ENCODE results near the gene VEZF1.
A peak's percentile ranks its signal among the peaks of the same experiment; 100 is the strongest.

Gene VEZF1

DNA sequence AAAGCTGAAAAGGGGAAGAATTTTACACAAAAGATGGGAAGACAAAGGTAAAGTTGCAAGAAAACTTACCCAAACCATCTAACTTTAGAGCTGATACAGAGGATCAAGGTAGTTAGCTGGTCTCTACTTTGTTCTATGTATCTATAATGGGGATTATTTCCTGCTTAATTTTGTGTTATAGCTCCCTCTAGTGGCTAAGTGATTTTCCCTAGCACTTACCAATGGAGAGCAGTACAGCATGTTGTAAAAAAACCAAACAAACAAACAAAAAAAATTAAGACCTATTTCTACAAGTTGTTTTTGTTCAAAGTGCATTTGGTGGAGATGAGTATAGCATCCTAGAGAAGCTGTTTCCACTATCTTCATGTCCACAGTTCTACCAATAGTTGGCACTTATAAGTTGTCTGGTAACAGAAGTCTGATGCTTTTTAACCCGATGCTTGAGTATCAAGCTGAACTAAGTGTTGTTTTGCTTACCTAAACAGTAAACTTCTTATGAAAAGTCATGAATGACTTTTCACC, 11.5 kb upstream of the VEZF1 start:
- peak in 1 of 2 experiments; percentile 53 for DNase-seq (ENCODE audit: low read depth in 2 of 2)

- DNase-seq (ENCODE audit: low read depth in 2 of 2), result no peak
Observed at GRCh38 chr17:57999010-57999495, 11.0 kb upstream of the VEZF1 start.

GRCh38 chr17:57997085-57997809, 9.2 kb upstream of the VEZF1 start:
- no peak for DNase-seq (ENCODE audit: low read depth in 2 of 2)

DNA sequence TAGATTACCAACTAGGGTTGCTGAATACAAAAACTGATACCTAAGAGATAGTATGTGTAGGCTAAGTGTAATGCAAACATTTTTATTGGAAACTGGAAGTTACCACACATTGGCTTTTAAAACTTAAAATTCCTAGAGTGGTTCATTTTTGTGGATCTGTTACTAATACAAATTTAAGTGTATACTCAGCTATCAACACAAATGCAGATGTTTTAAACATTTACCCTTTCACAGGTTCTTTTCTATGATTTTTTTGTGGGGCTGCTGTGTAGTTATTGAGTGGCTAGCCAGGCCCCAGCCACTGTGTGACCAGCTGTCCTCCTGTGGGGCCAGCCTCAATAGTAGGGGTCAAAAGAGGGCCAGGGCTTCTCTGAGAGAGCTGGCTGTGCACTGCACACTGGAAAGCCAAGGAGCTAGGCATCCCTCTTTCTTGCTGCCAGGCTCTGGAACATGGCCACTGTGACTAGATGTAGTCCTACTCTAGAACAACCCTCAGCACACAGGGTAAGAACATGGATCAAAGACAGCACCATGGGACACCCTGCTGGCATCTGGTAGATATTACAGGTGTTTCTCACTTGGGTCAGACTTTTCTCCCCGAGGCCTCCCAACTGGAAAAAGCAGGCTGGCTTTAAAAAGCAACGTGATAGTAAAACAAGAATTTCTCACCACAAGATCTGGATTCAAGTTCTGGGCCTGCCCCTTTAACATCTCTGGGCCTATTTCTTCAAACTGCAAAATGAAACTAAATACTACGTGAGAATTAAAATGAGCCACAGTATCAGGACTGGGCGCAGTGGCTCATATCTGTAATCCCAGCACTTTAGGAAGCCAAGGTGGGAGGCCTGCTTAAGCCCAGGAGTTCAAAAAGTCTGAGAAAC, 7.3 kb upstream of the VEZF1 start:
- peak in 1 of 2 experiments; percentile 51 for DNase-seq (ENCODE audit: low read depth in 2 of 2)

- no peak for DNase-seq (ENCODE audit: low read depth in 2 of 2)
Observed at GRCh38 chr17:57994436-57994835, 6.4 kb upstream of the VEZF1 start.

GRCh38 chr17:57993471-57994365, 5.7 kb upstream of the VEZF1 start:
- DNase-seq (ENCODE audit: low read depth in 2 of 2), result no peak

DNA sequence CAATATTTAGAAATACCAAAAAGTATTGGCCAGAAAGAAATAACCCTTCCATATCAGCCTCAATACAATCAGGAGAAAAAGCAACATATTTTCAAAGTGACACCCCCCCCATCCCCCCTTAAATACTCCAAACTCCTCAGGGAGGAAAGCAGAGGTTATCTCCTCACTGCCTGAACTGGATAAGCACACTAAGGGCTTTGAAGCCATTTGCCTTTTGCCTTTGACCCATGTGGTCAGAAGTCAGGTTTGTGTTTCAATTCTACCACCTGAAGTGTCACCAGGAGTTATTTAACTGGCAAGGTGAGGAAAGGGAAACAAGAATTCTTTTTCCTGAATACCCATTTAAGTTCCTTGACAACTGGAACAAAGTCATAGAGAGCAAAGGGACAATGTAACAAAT, 3.5 kb upstream of the VEZF1 start:
- DNase-seq (ENCODE audit: low read depth in 2 of 2), result no peak

GRCh38 chr17:57990037-57990436, 2.0 kb upstream of the VEZF1 start:
- DNase-seq (ENCODE audit: low read depth in 2 of 2), result no peak

DNA sequence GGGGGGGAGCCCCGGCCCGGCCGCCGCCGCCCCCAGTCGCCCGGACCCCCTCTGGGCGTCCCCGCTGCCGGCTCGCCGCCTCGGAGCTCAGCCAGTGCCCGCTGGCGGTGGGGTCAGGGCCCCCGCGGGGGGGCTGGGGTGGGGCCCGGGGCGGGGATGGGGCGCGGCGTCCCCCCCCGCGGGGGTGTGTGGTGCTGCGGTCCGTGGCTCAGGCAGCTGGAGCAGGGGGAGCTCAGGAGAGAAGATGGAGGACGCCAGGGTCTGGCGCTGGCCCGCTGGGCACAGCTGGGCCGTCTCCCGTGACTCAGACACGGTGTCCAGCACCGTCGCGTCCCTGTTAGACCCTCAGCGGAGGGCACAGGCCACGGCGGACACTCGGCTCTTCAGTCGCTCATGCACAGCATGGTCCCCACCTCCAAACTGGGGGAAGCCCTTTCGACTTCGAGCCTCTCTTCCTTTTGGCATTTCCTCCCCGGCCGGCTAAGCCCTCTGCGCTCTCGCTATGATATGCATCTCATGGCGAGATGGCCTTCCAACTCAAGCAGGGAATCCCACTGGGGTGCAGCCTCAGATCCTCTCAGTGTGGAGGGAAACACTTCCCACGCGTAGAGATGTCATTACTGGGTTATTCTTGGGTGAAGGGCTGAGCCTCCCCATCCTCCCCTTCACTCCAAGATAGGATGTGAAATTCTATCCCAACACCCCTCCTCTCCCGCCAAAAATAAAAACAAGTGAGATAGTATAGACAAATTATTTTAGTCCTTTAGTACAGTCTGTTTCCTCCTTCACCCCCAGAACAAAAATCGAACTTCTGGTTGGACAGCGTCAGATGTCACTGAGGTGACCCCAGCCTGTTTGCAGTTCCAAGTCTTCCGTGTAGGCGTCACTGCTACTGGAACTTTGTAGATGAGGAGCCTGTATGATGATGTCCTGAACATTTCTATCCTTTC, 522 bp upstream of the VEZF1 start:
- DNase-seq (ENCODE audit: low read depth in 2 of 2), result no peak

DNA sequence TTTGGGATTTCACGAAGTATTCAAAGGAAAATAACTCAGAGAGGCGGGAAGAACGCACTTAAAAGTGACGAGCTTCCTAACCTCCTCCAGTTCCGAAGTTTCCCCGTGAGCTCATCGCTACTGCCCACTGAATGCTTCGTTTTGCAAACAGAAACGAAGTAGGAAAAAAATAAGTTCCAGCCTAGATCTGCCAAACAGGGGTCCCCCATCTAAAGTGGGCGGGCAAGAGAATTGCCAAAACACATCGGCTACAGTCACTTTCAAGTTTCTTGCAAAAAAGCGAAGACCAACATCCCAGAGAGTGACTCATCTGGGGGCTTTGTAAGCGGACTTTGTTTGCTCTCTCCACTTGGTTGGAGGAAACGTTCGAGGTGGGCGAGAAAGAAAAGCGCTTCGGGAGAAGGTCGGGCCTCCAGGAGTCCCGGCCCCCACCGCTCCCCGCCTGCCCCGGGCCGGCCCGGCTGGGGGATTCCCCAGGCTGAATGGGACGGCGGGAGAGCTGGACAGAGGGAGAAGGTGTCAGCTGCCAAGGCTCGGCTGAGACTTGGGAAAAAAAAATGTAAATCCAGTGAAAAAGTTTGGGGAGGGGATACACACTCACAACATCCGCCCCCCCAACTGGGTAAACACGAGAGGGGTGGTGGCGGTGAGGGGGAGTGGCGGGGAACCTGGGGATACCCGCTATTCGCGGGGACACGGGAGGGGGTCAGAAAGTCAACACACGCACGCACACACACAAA, 1.0 kb downstream of the VEZF1 start:
- peak in 1 of 2 experiments; percentile 38 for DNase-seq (ENCODE audit: low read depth in 2 of 2)

GRCh38 chr17:57985675-57985974, 2.4 kb downstream of the VEZF1 start:
- no peak for DNase-seq (ENCODE audit: low read depth in 2 of 2)

- no peak for DNase-seq (ENCODE audit: low read depth in 2 of 2)
Observed at GRCh38 chr17:57984936-57985674, 2.9 kb downstream of the VEZF1 start.

DNA sequence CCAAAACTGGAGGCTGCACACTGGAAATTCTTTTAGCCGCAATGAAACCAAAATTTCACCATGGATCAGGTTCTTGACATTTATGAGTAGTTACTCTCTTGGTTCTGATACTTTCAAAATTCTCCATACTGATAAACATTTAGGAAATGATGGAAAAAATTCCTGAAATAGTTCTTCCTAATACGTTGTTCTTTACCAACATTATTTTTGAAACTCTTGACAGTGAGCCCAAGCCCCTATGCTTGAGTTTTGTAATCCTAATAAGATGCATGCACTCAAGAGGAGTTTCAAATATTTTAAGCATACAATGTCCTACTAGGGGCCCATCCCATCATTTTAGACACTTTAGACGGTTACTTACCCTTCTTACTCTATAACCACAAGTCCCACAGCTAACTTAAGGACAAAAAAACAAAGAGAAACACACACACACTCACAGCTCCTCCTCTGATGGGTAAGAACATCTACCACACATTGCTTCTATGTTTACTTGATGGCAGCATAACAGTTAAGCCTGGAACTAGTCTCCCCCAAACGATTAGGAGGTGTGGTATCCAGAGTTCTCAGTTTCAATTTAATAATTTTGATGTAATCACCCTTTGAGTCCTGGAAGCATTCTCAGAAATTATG, 3.7 kb downstream of the VEZF1 start:
- DNase-seq (ENCODE audit: low read depth in 2 of 2), result peak; percentile 47 to 52

- DNase-seq (ENCODE audit: low read depth in 2 of 2), result no peak
Observed at GRCh38 chr17:57983446-57983845, 4.6 kb downstream of the VEZF1 start.

- no peak for DNase-seq (ENCODE audit: low read depth in 2 of 2)
Observed at GRCh38 chr17:57982452-57983170, 5.4 kb downstream of the VEZF1 start.

DNA sequence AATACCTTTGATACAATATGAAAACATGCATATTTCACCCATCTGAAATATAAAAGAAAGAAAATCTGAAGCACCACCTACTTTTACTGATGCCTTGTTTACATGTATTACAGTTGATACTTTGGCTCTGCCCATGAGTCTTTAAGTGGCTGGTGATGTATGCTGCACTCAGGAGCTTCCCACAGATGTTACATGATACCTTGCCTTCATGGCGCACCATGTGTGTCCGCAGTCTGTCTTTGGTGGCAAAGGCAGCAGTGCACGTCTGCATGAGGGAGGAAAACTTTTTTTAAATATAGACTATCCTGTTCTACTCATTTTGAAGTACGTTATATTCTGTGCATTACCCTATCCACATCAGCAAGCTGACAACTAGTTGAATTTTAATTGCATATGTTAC, 7.5 kb downstream of the VEZF1 start:
- no peak for DNase-seq (ENCODE audit: low read depth in 2 of 2)

DNA sequence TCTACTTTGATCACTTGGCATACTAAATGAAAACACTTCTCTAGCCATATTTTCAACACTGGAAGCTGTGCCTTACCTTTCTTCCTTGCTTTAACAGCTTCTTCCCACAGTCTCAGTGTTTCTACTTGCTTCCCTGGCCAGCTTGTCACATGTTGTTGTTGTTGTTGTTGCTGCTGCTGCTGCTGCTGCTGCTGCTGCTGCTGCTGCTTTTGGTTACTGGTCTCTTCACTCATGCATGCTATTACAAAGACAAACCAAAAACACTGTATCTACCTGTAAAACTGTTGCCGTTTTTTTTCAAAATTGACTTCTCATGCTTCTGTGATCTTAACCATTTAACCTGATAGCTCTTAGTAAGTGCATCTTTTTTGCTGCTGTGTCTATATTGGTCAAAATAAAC, 9.0 kb downstream of the VEZF1 start:
- no peak for DNase-seq (ENCODE audit: low read depth in 2 of 2)

- no peak for DNase-seq (ENCODE audit: low read depth in 2 of 2)
Observed at GRCh38 chr17:57976594-57976993, 11.5 kb downstream of the VEZF1 start.

Measured in fibroblast of skin of left biceps (primary cell).